Smooth muscle cell (in vitro differentiated cells): ENCODE results near the gene CFAP97. TPM values are rescaled to one million over a fixed set of nuclear protein-coding genes. Genes with fewer than 3 reads are reported as not detected.

ENCODE experiments used
- DNase-seq: peaks from one replicate; lab custom pipeline; 2025; ENCODE audit not compliant: unreplicated experiment; lab: John Stamatoyannopoulos, UW
- H2AFZ ChIP-seq: fragments of 200-600 bp; sonication (generic); 2 replicates; pipeline ENCODE4 v1.6.0; 2016; ENCODE audit warnings: antibody characterized with exemption, low read depth, mild to moderate bottlenecking
- H3F3A ChIP-seq: fragments of 200-600 bp; sonication (generic); 2 replicates; pipeline ENCODE4 v1.6.0; 2017; ENCODE audit warnings: antibody characterized with exemption, low read depth
- H3K27ac ChIP-seq: fragments of 200-600 bp; sonication (generic); 2 replicates; pipeline ENCODE4 v1.5.1; 2016; ENCODE audit warnings: low read depth, mild to moderate bottlenecking
- H3K27me3 ChIP-seq: fragments of 200-600 bp; sonication (generic); 2 replicates; pipeline ENCODE4 v1.6.1; 2016; ENCODE audit warnings: low read depth, mild to moderate bottlenecking
- H3K36me3 ChIP-seq: fragments of 200-600 bp; sonication (generic); 2 replicates; pipeline ENCODE4 v1.5.1; 2016; ENCODE audit warnings: low read depth
- H3K4me1 ChIP-seq: fragments of 200-600 bp; sonication (generic); 2 replicates; pipeline ENCODE4 v1.5.1; 2016; ENCODE audit warnings: low read depth
- H3K4me2 ChIP-seq: fragments of 200-600 bp; sonication (generic); 2 replicates; pipeline ENCODE4 v1.6.0; 2016; ENCODE audit warnings: mild to moderate bottlenecking
- H3K4me3 ChIP-seq: fragments of 200-600 bp; sonication (generic); 2 replicates; pipeline ENCODE4 v1.5.1; 2016; ENCODE audit warnings: mild to moderate bottlenecking
- H3K79me2 ChIP-seq: fragments of 200-600 bp; sonication (generic); 2 replicates; pipeline ENCODE4 v1.6.0; 2016; ENCODE audit warnings: low read depth, mild to moderate bottlenecking
- H3K9ac ChIP-seq: fragments of 200-600 bp; sonication (generic); 2 replicates; pipeline ENCODE4 v1.6.0; 2016; ENCODE audit warnings: low read depth
- H3K9me3 ChIP-seq: fragments of 200-600 bp; sonication (generic); replicated peaks from 2 replicates; pipeline ENCODE4 v1.5.1; 2016; ENCODE audit warnings: low read depth
- H4K20me1 ChIP-seq: fragments of 200-600 bp; sonication (generic); 2 replicates; pipeline ENCODE4 v1.6.0; 2016; ENCODE audit warnings: low read depth
- WGBS: methylation state at CpG from one replicate; pipeline ENCODE4 v1.1.7; 2016; ENCODE audit warnings: low lambda C conversion rate; 5-methylcytosine and 5-hydroxymethylcytosine counted together
- polyA plus RNA-seq: library from polyadenylated mRNA; unstranded; fragments of >200 nt; fragmentation: Nextera tagmentation; extraction: Ambion mirVana; gene quantifications from 2 replicates; pipeline ENCODE4 v1.2.1, GENCODE V29; 2016
- total RNA-seq: library from RNA; depleted of rRNA; stranded (reverse); fragments of >200 nt; gene quantifications from 2 replicates; pipeline ENCODE4 v1.2.3, GENCODE V29; 2014
- TF ChIP-seq, protein P1 (sequence below): fragments of 200-600 bp; sonication (generic); IDR thresholded peaks from 2 replicates; pipeline ENCODE4 v1.5.1; 2017; ENCODE audit warnings: borderline replicate concordance, mild to moderate bottlenecking, antibody characterized with exemption; ENCODE audit not compliant: insufficient read depth, poor library complexity, severe bottlenecking

CFAP97 gene
- total RNA-seq: 19.0 and 28.2 TPM in 2 replicates
- polyA plus RNA-seq: 11.4 and 15.7 TPM in 2 replicates

DNA sequence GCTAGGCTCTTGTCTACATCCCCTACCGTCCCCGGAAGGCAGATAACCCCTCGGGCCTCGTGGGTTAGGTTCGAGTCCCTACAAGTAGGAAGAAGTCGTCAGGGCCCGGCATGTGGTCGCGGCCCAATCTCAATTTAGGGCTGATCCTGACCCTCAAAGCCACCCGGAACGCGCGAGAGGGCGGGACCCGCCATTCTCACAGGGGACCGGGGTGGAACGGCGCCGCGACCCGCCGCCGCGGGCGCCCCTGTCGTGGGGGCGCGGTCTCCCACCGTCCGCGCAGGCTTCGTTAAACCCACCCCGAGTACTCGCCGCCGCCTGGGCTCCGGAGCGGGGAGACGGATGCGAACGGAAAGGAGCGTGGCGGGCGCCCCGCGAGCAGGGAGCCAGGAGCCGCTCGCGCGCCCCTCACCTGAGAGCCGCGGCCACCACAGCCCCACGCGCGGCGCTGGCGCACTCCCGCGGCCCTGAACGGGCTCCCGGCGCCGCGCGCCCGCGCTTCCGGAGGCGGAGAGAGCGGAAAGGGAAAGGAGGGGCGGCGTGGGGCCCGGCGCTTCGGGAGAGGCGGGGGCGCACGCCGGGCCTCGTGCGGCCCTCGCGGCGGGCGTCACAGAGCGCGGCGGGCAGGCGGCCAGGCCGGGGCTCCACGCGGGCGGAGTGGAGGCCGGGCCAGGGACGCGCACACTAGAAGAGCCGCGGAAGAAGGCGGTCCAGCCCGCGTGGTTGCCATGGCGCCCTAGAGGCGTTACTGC, at the start of gene CFAP97:
Gene CFAP97 (minus strand): TSS at position 515 of the 752 bp plus-strand sequence. CDS start 12,804 bp downstream, outside the sequence.
- peaks cover 16% of the 10 kb centered on the region for H3F3A ChIP-seq
- TF ChIP-seq, protein P1, sequence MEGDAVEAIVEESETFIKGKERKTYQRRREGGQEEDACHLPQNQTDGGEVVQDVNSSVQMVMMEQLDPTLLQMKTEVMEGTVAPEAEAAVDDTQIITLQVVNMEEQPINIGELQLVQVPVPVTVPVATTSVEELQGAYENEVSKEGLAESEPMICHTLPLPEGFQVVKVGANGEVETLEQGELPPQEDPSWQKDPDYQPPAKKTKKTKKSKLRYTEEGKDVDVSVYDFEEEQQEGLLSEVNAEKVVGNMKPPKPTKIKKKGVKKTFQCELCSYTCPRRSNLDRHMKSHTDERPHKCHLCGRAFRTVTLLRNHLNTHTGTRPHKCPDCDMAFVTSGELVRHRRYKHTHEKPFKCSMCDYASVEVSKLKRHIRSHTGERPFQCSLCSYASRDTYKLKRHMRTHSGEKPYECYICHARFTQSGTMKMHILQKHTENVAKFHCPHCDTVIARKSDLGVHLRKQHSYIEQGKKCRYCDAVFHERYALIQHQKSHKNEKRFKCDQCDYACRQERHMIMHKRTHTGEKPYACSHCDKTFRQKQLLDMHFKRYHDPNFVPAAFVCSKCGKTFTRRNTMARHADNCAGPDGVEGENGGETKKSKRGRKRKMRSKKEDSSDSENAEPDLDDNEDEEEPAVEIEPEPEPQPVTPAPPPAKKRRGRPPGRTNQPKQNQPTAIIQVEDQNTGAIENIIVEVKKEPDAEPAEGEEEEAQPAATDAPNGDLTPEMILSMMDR: no peak
- H3K9ac ChIP-seq: peak within 1 kb of the TSS; percentile 80
- H3K4me3 ChIP-seq: peak within 1 kb of the TSS; percentile 70
- peak within 1 kb of the TSS; percentile 87 for H3K4me2 ChIP-seq
- no peaks in the 10 kb centered on the region for H4K20me1 ChIP-seq
- no peaks in the 10 kb centered on the region for H3K79me2 ChIP-seq
- peak within 1 kb of the TSS; percentile 85 for H3K27ac ChIP-seq
- peak within 1 kb of the TSS; percentile 97 for H2AFZ ChIP-seq
- no peaks in the 10 kb centered on the region for H3K27me3 ChIP-seq
- under 1% methylated on average over 60 of the region's 103 CpGs for WGBS
- DNase-seq: peak; percentile 61
- H3K9me3 ChIP-seq: no peaks in the 10 kb centered on the region
- H3K4me1 ChIP-seq: peaks cover 18% of the 10 kb centered on the region
- H3K36me3 ChIP-seq: no peaks in the 10 kb centered on the region

DNA sequence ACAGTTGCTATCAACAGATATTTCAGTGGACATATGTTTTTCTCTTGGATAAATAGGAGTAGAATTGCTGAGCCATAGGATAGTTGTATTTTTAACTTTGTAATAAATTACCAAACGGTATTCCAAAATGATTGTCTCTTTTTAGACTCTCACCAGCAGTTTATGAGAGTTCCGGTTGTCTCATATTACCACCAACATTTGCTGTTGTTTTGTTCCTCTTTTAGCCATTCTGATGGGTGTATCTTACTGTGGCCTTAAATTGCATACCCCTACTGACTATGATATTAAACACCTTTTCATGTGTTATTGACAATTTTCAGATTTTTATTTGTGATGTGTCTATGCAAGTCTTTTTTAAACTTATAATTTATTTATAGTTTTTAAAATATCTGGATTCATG, 45.3 kb upstream of the CFAP97 start:
- Histone ChIP-seq H3K9me3 (no peaks in the 10 kb centered on the region), H2AFZ (no peak overlapping the region), H3K27me3 (no peaks in the 10 kb centered on the region), H3K4me3 (no peak overlapping the region), H3K79me2 (peaks cover 34% of the 10 kb centered on the region), H3F3A (no peaks in the 10 kb centered on the region), H3K4me2 (no peak overlapping the region), H4K20me1 (peaks cover 3% of the 10 kb centered on the region), H3K9ac (no peak overlapping the region), H3K4me1 (no peaks in the 10 kb centered on the region), H3K27ac (no peak overlapping the region), H3K36me3 (no peaks in the 10 kb centered on the region)
- whole genome bisulfite sequencing: 94% methylated on average over 2 of the region's 2 CpGs
- TF ChIP-seq, protein P1: no peak
- DNase-seq: no peak

DNA sequence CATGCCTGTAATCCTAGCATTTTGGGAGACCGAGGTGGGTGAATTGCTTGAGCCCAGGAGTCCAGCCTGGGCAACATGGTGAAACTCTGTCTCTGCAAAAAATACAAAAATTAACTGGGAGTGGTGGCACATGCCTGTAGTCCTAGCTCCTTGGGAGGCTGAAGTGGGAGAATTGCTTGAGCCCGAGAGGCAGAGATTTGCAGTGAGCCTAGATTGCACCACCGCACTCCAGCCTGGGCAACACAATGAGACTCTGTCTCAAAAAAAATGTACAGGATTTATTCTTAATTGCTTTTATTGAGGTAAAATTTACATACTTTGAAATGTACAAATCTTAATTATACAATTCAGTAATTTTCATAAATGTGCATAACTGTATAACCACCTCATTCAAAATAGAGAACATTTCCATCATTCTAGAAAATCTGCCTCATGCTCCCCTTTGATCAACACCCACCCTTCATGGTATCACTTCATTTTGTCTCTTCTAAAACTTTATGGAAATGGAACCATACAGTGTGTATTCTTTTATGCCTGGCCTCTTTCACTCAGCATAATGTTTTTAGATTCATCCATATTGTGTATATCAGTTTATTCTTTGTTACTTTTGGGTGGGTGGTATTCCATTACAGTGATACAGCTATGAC, 44.7 kb upstream of the CFAP97 start:
- DNase-seq: no peak
- H3F3A ChIP-seq: no peaks in the 10 kb centered on the region
- H3K27ac ChIP-seq: no peak overlapping the region
- 96% methylated on average over 3 of the region's 3 CpGs for WGBS
- H3K36me3 ChIP-seq: no peaks in the 10 kb centered on the region
- no peaks in the 10 kb centered on the region for H3K27me3 ChIP-seq
- no peak overlapping the region for H3K4me2 ChIP-seq
- H3K4me3 ChIP-seq: no peak overlapping the region
- peaks cover 37% of the 10 kb centered on the region for H3K79me2 ChIP-seq
- H4K20me1 ChIP-seq: peaks cover 3% of the 10 kb centered on the region
- no peaks in the 10 kb centered on the region for H3K9me3 ChIP-seq
- H3K4me1 ChIP-seq: no peaks in the 10 kb centered on the region
- no peak overlapping the region for H2AFZ ChIP-seq
- H3K9ac ChIP-seq: no peak overlapping the region
- TF ChIP-seq, protein P1: no peak
